HUES48 (cell line): ENCODE data around the gene CGA.

Experiments used
- H3K27ac ChIP-seq: one replicate; pipeline ENCODE4 v1.7.0; 2013; ENCODE audit warnings: low read depth, low read length, inconsistent platforms
- H3K27me3 ChIP-seq: 2 replicates; pipeline ENCODE4 v1.6.1; 2013; ENCODE audit warnings: mild to moderate bottlenecking, low read length; ENCODE audit not compliant: control insufficient read depth, insufficient read depth
- H3K36me3 ChIP-seq: 2 replicates; pipeline ENCODE4 v1.6.1; 2013; ENCODE audit warnings: low read length; ENCODE audit not compliant: control insufficient read depth, insufficient read depth
- H3K4me1 ChIP-seq: 2 replicates; pipeline ENCODE4 v1.6.1; 2013; ENCODE audit warnings: mild to moderate bottlenecking, low read length; ENCODE audit not compliant: control insufficient read depth, insufficient read depth
- H3K4me3 ChIP-seq: 2 replicates; pipeline ENCODE4 v1.5.1; 2013; ENCODE audit warnings: mild to moderate bottlenecking, low read depth, low read length
- H3K9ac ChIP-seq: 2 replicates; pipeline ENCODE4 v1.6.1; 2013; ENCODE audit warnings: mild to moderate bottlenecking, low read depth, low read length, moderate library complexity
- H3K9me3 ChIP-seq: 2 replicates; pipeline ENCODE4 v1.6.1; 2013; ENCODE audit warnings: low read length; ENCODE audit not compliant: control insufficient read depth, insufficient read depth

The CGA gene

GRCh38 chr6:87110636-87111035 lies 15.7 kb upstream of the CGA start:
- Histone ChIP-seq H3K9me3 (no peaks in the 10 kb centered on the region), H3K9ac (no peak overlapping the region), H3K4me1 (peaks cover 13% of the 10 kb centered on the region), H3K4me3 (no peak overlapping the region), H3K27me3 (no peaks in the 10 kb centered on the region), H3K27ac (no peak overlapping the region), H3K36me3 (no peaks in the 10 kb centered on the region)

GRCh38 chr6:87105823-87106222 lies 10.9 kb upstream of the CGA start:
- no peak overlapping the region for H3K27ac ChIP-seq
- no peak overlapping the region for H3K4me3 ChIP-seq
- H3K4me1 ChIP-seq = no peaks in the 10 kb centered on the region
- H3K36me3 ChIP-seq = no peaks in the 10 kb centered on the region
- H3K9ac ChIP-seq = no peak overlapping the region
- H3K9me3 ChIP-seq = no peaks in the 10 kb centered on the region
- H3K27me3 ChIP-seq = no peaks in the 10 kb centered on the region

- no peaks in the 10 kb centered on the region for H3K27me3 ChIP-seq
Measured at GRCh38 chr6:87104667-87105066, 9.8 kb upstream of the CGA start.

GRCh38 chr6:87103977-87104601 lies 9.2 kb upstream of the CGA start:
- H3K4me3 ChIP-seq = no peak overlapping the region
- no peak overlapping the region for H3K27ac ChIP-seq
- H3K4me1 ChIP-seq = no peaks in the 10 kb centered on the region
- H3K27me3 ChIP-seq = no peaks in the 10 kb centered on the region
- no peaks in the 10 kb centered on the region for H3K36me3 ChIP-seq
- no peak overlapping the region for H3K9ac ChIP-seq
- no peaks in the 10 kb centered on the region for H3K9me3 ChIP-seq

More at GRCh38 chr6:87104667-87105066, 9.8 kb upstream of the CGA start:
- no peaks in the 10 kb centered on the region for H3K4me1 ChIP-seq
- no peak overlapping the region for H3K4me3 ChIP-seq
- no peaks in the 10 kb centered on the region for H3K36me3 ChIP-seq
- H3K9ac ChIP-seq = no peak overlapping the region
- H3K27ac ChIP-seq = no peak overlapping the region
- no peaks in the 10 kb centered on the region for H3K9me3 ChIP-seq

- H3K9ac ChIP-seq = no peak overlapping the region
- no peaks in the 10 kb centered on the region; the same call in 1 of the 2 replicates for H3K4me1 ChIP-seq
- no peak overlapping the region for H3K27ac ChIP-seq
- no peak overlapping the region for H3K4me3 ChIP-seq
- H3K9me3 ChIP-seq = no peaks in the 10 kb centered on the region
- no peaks in the 10 kb centered on the region for H3K27me3 ChIP-seq
- no peaks in the 10 kb centered on the region for H3K36me3 ChIP-seq
Measured at GRCh38 chr6:87102151-87102621, 7.3 kb upstream of the CGA start.

- no peak overlapping the region for H3K9ac ChIP-seq
- H3K4me1 ChIP-seq = no peaks in the 10 kb centered on the region; the same call in 1 of the 2 replicates
- no peaks in the 10 kb centered on the region for H3K36me3 ChIP-seq
- H3K4me3 ChIP-seq = no peak overlapping the region
- H3K9me3 ChIP-seq = no peaks in the 10 kb centered on the region
- H3K27ac ChIP-seq = no peak overlapping the region
- no peaks in the 10 kb centered on the region for H3K27me3 ChIP-seq
Measured at GRCh38 chr6:87101067-87101466, 6.2 kb upstream of the CGA start.

GRCh38 chr6:87100216-87100615 lies 5.3 kb upstream of the CGA start:
- Histone ChIP-seq H3K9ac (no peak overlapping the region), H3K27me3 (no peaks in the 10 kb centered on the region), H3K9me3 (no peaks in the 10 kb centered on the region), H3K36me3 (no peaks in the 10 kb centered on the region), H3K27ac (no peak overlapping the region), H3K4me1 (no peaks in the 10 kb centered on the region; the same call in 1 of the 2 replicates), H3K4me3 (no peak overlapping the region)

GRCh38 chr6:87099472-87099871 lies 4.6 kb upstream of the CGA start:
- no peak overlapping the region for H3K9ac ChIP-seq
- no peaks in the 10 kb centered on the region for H3K9me3 ChIP-seq
- H3K27me3 ChIP-seq = no peaks in the 10 kb centered on the region
- H3K4me1 ChIP-seq = no peaks in the 10 kb centered on the region; the same call in 1 of the 2 replicates
- no peaks in the 10 kb centered on the region for H3K36me3 ChIP-seq
- no peak overlapping the region for H3K4me3 ChIP-seq
- no peak overlapping the region for H3K27ac ChIP-seq

- H3K4me3 ChIP-seq = no peak overlapping the region
- H3K9me3 ChIP-seq = no peaks in the 10 kb centered on the region
- no peaks in the 10 kb centered on the region for H3K27me3 ChIP-seq
- H3K4me1 ChIP-seq = no peaks in the 10 kb centered on the region; the same call in 1 of the 2 replicates
- no peaks in the 10 kb centered on the region for H3K36me3 ChIP-seq
- no peak overlapping the region for H3K9ac ChIP-seq
- H3K27ac ChIP-seq = no peak overlapping the region
Measured at GRCh38 chr6:87094576-87094975, 330 bp downstream of the CGA start.

- H3K27me3 ChIP-seq = no peaks in the 10 kb centered on the region
- no peak overlapping the region for H3K9ac ChIP-seq
- no peaks in the 10 kb centered on the region for H3K36me3 ChIP-seq
- H3K27ac ChIP-seq = no peak overlapping the region
- no peaks in the 10 kb centered on the region; the same call in 1 of the 2 replicates for H3K4me1 ChIP-seq
- no peaks in the 10 kb centered on the region for H3K9me3 ChIP-seq
- no peak overlapping the region for H3K4me3 ChIP-seq
Measured at GRCh38 chr6:87093651-87094050, 1.3 kb downstream of the CGA start.

GRCh38 chr6:87093199-87093598 lies 1.7 kb downstream of the CGA start:
- Histone ChIP-seq H3K4me1 (no peaks in the 10 kb centered on the region; the same call in 1 of the 2 replicates), H3K27ac (no peak overlapping the region), H3K36me3 (no peaks in the 10 kb centered on the region), H3K27me3 (no peaks in the 10 kb centered on the region), H3K9ac (no peak overlapping the region), H3K4me3 (no peak overlapping the region), H3K9me3 (no peaks in the 10 kb centered on the region)
